Mesenchymal stem cell (in vitro differentiated cells and primary cell): ENCODE results near the gene KLHL13. TPM values are rescaled to one million over a fixed set of nuclear protein-coding genes. Genes with fewer than 3 reads are reported as not detected.

ENCODE experiments used
- small RNA-seq: library from polyadenylated mRNA; stranded (forward); fragments of <200 nt; extraction: miRNeasy Mini kit (QIAGEN cat#:217004); gene quantifications from one replicate; pipeline ENCODE3, GENCODE V24; 2013; ENCODE audit warnings: low read depth

Gene KLHL13

Small RNAs within 50 kb of the gene (small RNA-seq; reads per million reads assigned to genes)
- not detected for gene RF00019
- not detected for gene TUBB4BP3
